HG02623 (cell line): ENCODE results near the gene SNIP1.
"Not testable (repeated sequence)": the region's sequence is repeated elsewhere in the genome, so short reads cannot be mapped to it uniquely, and the experiment has no call there.

ENCODE experiments used
- ATAC-seq: cut with Tn5 transposase; IDR thresholded peaks from one replicate; pipeline ENCODE4 v1.9.1; 2021; ENCODE audit warnings: moderate library complexity; ENCODE audit not compliant: unreplicated experiment

Gene SNIP1, protein sequence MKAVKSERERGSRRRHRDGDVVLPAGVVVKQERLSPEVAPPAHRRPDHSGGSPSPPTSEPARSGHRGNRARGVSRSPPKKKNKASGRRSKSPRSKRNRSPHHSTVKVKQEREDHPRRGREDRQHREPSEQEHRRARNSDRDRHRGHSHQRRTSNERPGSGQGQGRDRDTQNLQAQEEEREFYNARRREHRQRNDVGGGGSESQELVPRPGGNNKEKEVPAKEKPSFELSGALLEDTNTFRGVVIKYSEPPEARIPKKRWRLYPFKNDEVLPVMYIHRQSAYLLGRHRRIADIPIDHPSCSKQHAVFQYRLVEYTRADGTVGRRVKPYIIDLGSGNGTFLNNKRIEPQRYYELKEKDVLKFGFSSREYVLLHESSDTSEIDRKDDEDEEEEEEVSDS

GRCh38 chr1:37553927-37554808 is at the start of gene SNIP1:
Gene SNIP1 (minus strand): TSS chr1:37554293. CDS start chr1:37554229, 64 bp downstream.
- ATAC-seq = peak; percentile 74

DNA sequence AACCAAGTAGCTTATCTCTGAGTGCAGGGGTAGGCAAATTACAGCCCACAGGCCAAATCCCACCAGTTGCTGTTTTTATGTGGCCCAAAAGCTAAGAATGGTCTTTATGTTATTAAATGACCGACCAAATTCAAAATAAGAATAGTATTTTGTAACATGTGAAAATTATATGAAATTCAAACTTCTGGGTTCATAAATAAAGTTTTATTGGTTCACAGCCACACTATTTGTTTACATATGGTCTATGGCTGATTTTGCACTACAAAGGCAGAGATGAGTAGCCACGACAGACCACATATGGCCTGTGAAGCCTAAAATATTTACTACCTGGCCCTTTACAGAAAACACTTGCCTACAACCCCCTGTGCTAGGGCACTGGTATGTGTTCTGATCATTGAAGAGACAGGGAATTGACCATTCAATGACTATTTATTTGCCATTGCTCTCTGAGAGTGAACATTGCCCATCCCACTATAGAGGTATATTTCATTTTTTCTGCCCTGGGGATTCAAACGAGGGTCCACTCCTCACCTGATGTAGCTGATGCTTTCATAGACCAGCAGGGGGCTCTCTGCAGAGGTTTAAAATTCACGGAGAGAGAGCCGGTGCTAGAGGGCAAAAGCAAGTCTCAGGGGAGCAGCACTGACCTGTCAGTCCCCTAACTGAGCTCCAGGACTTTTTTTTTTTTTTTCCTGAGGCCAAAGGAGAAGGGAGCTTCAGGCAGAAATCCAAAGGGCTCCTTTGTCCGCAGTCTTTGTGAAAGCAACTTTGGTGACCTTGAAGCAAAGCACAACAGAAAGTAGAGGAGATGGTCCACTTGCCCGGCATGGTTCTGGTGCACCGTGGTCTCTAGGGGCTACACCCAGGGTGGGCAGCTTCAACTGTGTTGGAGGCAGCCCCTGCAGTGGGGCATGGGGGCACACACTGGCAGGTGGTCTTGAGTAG is 48.9 kb upstream of the SNIP1 start:
- ATAC-seq = no peak

DNA sequence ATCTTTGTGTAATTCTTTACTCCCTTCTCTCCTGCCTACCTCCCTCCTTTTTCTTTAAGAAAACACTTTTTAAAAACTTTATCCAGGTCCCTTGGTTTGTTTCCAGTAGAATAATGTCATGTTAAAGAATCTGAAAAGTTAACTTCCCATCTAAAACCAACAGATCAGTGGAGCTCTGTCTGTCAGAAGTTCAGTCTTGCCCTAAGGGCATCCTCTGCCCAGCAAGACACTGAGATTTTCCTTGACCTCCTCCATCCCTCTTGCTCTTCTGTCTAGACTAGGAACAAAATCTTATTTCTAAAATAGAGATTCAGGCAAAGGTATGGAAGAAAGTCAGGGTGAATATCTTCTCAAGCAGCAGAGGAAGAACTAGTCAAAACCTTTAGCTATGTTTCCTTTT is 47.3 kb upstream of the SNIP1 start:
- ATAC-seq = no peak

GRCh38 chr1:37599940-37600339 is 45.8 kb upstream of the SNIP1 start:
- ATAC-seq = no peak

GRCh38 chr1:37596182-37596667 is 42.1 kb upstream of the SNIP1 start:
- no peak for ATAC-seq

GRCh38 chr1:37595440-37596181 is 41.5 kb upstream of the SNIP1 start, which contains the start of gene GNL2:
Gene GNL2 (minus strand): TSS chr1:37595937. CDS start chr1:37595822, 115 bp downstream.
- ATAC-seq = peak; percentile 98

DNA sequence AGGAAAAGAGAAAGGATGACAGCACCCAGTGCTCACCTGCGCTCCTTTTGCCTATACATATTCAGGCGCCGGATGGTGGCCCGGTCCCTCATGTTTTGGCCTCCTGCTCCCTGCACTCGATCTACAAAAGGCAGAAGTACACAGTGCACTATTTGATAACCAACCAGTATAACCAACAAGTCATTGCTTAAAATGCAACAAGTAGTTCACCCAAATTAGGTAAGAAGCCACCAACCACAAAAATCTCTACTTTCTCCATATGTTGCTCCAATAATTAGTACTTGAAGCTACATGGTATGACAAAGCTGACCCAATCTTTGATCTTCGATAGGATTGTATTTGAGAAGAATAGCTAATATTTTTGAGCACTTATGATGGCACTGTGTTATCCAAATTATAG is 39.6 kb upstream of the SNIP1 start:
- ATAC-seq = no peak

DNA sequence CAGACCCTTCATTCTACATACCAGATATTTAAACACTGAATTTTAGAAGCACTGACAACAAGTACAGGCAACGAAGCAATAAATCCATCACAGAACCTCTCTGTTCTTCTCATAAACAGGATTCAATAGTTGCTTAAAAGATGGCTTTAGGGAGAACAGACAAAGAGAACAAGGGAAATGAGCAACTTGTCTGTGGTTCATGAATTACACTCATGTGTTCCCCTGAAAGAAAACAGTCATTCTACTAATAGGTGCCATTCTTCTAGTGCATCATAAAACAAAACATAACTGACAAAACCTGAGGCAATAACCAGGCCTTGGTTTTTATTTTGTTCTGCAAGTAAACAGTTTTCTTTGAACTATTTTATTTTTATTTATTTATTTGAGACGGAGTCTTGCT is 34.8 kb upstream of the SNIP1 start:
- ATAC-seq = no peak

DNA sequence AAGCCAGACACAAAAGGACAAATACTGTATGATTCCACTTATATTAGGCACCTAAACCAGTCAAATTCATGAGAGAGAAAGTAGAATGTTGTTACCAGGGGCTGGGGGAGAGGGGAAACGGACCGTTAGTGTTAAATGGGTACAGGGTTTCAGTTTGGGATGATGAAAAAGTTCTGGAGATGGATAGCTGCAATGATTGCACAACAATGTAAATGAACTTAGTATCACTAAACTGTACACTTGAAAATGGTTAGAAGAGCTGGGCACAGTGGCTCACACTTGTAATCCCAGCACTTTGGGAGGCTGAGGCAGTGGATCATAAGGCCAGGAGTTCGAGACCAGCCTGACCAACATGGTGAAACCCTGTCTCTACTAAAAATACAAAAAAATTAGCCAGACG is 30.5 kb upstream of the SNIP1 start:
- ATAC-seq = not testable (repeated sequence)

DNA sequence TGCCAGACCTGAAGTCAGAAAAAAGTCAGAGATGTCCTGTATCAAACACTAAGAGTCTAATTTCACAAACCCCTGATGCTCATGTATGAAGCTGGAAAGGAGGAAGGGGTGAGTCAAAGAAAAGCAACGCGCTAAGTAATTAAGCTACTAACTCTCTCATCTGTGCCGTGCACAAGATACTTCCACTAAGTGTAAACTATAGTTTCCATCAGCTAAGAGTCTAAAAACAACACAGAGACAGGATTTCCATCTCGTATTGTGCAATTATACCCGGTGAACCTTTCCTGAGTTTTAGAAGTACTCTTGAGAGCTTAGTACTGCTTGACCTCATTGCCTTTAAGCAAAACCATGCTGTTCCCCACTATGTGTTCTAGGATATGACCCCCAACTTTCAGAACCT is 21.6 kb upstream of the SNIP1 start:
- no peak for ATAC-seq

DNA sequence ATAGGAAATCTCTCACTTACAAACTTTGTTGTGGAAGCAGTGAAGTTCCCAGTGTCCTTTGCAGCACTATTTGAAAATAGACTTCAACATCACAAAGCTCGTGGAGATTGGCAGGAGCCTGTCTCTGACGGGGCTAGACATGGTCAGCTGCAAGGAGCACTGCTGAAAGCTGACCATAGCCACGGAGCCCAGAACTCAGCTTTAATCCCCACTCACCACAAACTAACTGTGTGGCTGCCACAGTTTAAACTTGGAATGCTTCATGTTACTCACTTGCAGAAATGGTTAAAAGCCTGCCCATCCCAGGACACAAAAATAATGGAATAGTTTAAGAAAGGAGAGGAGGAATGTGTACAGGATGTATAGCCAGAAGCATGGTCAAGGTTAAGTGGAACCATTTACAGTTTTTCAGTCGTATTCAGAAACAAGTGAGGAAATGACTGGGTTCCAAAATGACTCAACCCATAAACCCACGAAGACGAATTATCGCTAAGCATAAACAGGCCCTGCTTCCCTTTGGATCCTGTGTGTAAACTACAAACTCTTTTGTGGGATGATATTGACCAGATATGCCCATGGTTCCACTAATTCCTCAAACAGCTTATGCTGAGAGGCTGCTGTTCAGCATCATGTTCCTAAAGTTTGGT is 20.9 kb upstream of the SNIP1 start:
- no peak for ATAC-seq

DNA sequence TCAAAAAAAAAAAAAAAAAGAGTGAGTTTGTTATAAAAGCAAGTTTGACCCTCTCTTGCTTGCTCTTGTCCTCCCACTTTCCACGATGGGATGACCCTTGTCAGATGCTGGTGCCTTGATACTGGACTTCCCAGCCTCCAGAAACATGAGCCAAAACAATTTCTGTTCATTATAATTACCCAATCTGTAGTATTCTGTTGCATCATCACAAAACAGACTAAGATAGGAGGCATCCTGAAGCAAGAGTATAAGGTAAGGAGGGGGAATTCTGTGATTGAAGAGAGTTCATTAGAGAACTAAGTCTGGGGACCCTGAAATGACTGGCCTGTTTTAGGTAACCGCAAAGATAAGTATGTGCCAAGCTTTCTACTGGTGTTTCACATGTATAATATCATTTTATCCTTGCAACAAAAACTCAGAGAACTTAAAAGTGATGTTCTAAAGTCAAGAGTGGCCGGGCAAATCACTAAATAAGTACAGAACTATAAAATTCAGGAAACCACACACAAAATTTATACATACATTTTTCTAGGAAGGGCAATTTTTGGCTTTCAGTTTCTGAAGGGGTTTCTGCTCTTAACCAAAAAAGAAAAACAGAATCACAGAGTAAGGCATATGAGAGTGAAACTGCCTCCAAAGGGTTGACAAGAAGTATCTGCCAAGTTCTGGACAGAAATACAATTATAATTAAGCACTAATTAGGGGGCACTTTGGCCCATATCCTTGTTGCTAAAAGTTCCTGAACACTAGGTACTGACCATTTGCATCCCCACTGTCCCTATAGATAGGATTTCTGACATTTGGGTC is 16.6 kb upstream of the SNIP1 start:
- ATAC-seq = no peak

GRCh38 chr1:37567023-37567422 is 12.9 kb upstream of the SNIP1 start:
- no peak for ATAC-seq

DNA sequence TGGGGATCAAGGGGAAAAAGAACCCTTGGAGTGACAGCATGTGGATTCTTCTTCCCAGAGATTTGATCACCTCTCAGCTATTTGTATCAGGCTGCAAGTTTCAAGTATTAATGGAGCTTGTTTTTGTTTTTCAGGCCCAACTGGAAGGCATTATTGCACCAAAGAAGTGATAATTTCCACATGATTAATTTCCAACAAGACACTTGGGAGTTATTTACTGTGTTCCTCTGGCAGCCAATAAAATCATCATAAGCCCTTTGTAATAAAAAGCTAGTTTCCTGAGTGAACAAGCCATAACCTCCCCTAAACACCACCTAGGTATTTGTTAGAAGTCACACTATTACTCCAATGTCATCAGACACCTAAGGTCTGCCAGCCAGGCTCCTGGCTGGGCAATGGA is 10.8 kb upstream of the SNIP1 start:
- ATAC-seq = no peak

- ATAC-seq = no peak
Observed at GRCh38 chr1:37562984-37563383, 8.9 kb upstream of the SNIP1 start.

DNA sequence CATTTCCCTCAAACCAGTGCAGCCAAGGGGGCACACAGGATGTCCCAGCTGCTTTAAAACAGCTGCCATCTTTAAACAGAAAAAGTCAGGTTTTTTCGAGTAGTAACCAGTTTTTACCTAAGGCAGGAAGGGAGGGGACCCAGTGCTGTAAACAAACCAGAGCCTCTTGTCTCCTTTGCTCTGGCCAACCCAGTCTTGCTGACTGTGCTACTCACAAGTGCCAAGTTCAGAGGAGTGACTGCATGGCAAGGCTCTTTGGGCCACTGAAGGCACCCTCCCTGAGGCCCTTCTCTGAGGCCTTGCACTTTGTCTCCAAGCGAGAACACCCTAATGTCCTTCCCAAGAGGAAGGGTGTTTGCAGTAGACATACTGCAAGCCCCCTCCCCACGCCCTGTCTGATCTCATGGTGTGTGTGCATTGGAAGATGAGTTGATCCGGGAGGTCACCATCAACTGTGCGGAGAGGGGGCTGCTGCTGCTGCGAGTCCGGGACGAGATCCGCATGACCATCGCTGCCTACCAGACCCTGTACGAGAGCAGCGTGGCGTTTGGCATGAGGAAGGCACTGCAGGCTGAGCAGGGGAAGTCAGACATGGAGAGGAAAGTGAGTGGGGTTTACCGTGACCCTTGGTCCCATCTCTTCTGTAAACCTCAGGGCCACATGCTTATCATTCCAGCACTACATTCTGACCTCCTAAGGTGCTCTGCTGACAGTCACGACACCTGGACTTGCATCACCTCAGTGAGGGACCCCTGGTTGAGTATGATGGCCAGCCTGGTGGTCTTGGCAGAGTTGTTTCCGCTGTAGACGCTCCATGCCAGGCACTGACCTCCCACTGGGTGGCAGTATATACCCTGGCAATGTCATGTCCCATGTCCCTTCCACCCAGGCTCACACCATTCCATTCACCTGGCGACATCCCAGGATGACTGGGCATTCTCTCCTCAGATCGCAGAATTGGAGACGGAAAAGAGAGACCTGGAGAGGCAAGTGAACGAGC is 7.3 kb upstream of the SNIP1 start:
- ATAC-seq = no peak

- no peak for ATAC-seq
Observed at GRCh38 chr1:37560401-37561132, 6.5 kb upstream of the SNIP1 start.
